Adrenal gland (tissue), 12 donors: ENCODE data around the gene UGT1A4. TPM values are rescaled to one million over a fixed set of nuclear protein-coding genes. Genes with fewer than 3 reads are reported as not detected.
"Not testable (repeated sequence)": the region's sequence is repeated elsewhere in the genome, so short reads cannot be mapped to it uniquely, and the experiment has no call there.

Experiments used
- DNase-seq, 7 donors: peaks; one replicate each; pipeline ENCODE4 v3.0.0-alpha.2; 2019 to 2020
- H3K27ac ChIP-seq, 5 donors: fragments of 200-600 bp; sonication (generic) in 4 of 5; 1 replicate in 3 of 5; 2 replicates in 2 of 5; pipeline versions ENCODE4 v1.5.1 to v1.8.0; 2016 to 2020; ENCODE audit warnings: mild to moderate bottlenecking in 1 of 5
- H3K27me3 ChIP-seq: fragments of 200-600 bp; 2 replicates; pipeline ENCODE4 v1.8.0; 2021
- H3K36me3 ChIP-seq, 2 donors: fragments of 200-600 bp; replicated peaks in 1 of 2; 1 replicate in 1 of 2; 2 replicates in 1 of 2; pipeline versions ENCODE4 v1.5.1 to v1.8.0; 2018 to 2022
- H3K4me1 ChIP-seq, 2 donors: fragments of 200-600 bp; replicated peaks in 1 of 2; 1 replicate in 1 of 2; 2 replicates in 1 of 2; pipeline versions ENCODE4 v1.5.1 to v1.8.0; 2018 to 2021
- H3K4me3 ChIP-seq, 4 donors: fragments of 200-600 bp; sonication (generic) in 3 of 4; one replicate each; pipeline ENCODE4 v1.5.1; 2016 to 2018
- H3K9me3 ChIP-seq, 3 donors: fragments of 200-600 bp; sonication (generic) in 1 of 3; replicated peaks in 1 of 3; 1 replicate in 2 of 3; 2 replicates in 1 of 3; pipeline versions ENCODE4 v1.5.1 to v1.8.0; 2016 to 2021
- POLR2A ChIP-seq, 2 donors: fragments of 450-650 bp; IDR thresholded peaks; one replicate each; pipeline ENCODE4 v1.6.1; 2017; ENCODE audit warnings: antibody characterized with exemption in 2 of 2, mild to moderate bottlenecking in 2 of 2, moderate library complexity in 1 of 2
- WGBS, 4 donors: extraction: QIAGEN DNeasy Blood & Tissue Kit in 2 of 4; methylation state at CpG; one replicate each; pipeline versions ENCODE4 v1.1.5 to v1.1.7; 2013 to 2017; 5-methylcytosine and 5-hydroxymethylcytosine counted together
- intact Hi-C, 2 donors: fragments of 100-400 bp; cut with DNase I; formaldehyde crosslinking; loops; one replicate each; pipeline versions ENCODE4 v1.14.1 to v1.15.0; 2022 to 2023
- polyA plus RNA-seq, 3 donors: library from polyadenylated mRNA; stranded (reverse); fragments of 200-250 nt in 2 of 3; fragments of 350-450 nt in 1 of 3; fragmentation: Illumina TruSeq in 1 of 3; extraction: RNeasy Lipid Tissue Mini Kit (QIAGEN cat#74804) in 1 of 3; gene quantifications; one replicate each; pipeline ENCODE4 v1.2.3, GENCODE V29; 2013 to 2014
- total RNA-seq, 9 donors: library from RNA; depleted of rRNA in 4 of 9; stranded (reverse); fragments of >200 nt in 4 of 9; fragments of 120-200 nt in 1 of 9; fragmentation: NEBNext Ultra II Directional in 1 of 9; extraction: Animal tissue kit (Norgen Biotek cat#: 25700) in 1 of 9; gene quantifications; one replicate each; pipeline versions ENCODE4 v1.1.0 to v1.2.4, GENCODE V29; 2013 to 2023
- TF ChIP-seq, protein P1 (sequence below), 6 experiments: fragments of 450-650 bp in 4 of 6; fragments of 200-600 bp in 2 of 6; sonication (generic) in 1 of 6; IDR thresholded peaks; 1 replicate in 5 of 6; 2 replicates in 1 of 6; pipeline versions ENCODE4 v1.5.1 to v1.8.0; 2016 to 2021; ENCODE audit warnings: antibody characterized with exemption in 6 of 6, mild to moderate bottlenecking in 2 of 6, moderate library complexity in 1 of 6
- donor health status: healthy with polysubstance abuse.
- donor health status: Bipolar disorder and iron deficiency.
- donor health status: DM: yes; HTN: yes; CAD: no.
- donor health status: DM: no; HTN: no; CAD: no.
- donor health status: DM: no; HTN: no; CAD: no.
- donor health status: DM: yes; HTN: yes; CAD: no.

The UGT1A4 gene
- total and polyA plus RNA-seq, 12 donors = 0.36 TPM; not detected in 11

DNA sequence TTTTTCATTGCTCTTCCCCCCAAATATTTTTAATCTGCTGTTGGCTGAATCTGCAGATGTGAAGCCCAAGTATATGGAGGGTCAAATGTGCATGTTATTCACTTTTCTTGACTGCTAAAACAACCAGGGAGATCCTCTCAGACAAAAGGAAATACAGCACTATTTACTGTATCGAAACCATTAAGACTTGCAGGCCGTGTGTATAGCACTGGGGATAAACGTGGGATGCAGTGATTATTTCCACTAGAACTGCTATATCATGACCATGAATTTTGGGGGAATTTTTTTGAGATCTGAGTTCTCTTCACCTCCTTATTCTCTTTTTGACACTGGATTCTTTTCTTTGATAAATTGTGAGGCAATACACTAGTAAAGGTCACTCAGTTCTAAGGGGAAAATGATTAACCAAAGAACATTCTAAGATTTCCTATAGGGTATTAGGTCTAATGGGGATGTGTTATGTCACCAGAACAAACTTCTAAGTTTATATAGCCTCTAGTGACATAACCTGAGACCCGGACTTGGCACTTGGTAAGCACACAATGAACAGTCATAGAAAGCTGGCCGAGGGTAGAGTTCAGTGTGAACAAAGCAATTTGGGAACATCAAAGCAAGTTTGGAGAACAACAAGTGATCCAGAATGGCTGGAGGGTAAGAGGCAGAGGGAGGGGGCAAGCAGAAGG lies 26.7 kb downstream of the UGT1A4 start:
- intact Hi-C loops = no loop called here
- no peaks in the 10 kb centered on the region for H3K27me3 ChIP-seq
- 66 to 80% (median 69%) methylated on average over 5 of the region's 5 CpGs for WGBS, 4 donors
- no peak for TF ChIP-seq POLR2A (IDR thresholded peaks at IDR 0.05)
- TF ChIP-seq, protein P1, sequence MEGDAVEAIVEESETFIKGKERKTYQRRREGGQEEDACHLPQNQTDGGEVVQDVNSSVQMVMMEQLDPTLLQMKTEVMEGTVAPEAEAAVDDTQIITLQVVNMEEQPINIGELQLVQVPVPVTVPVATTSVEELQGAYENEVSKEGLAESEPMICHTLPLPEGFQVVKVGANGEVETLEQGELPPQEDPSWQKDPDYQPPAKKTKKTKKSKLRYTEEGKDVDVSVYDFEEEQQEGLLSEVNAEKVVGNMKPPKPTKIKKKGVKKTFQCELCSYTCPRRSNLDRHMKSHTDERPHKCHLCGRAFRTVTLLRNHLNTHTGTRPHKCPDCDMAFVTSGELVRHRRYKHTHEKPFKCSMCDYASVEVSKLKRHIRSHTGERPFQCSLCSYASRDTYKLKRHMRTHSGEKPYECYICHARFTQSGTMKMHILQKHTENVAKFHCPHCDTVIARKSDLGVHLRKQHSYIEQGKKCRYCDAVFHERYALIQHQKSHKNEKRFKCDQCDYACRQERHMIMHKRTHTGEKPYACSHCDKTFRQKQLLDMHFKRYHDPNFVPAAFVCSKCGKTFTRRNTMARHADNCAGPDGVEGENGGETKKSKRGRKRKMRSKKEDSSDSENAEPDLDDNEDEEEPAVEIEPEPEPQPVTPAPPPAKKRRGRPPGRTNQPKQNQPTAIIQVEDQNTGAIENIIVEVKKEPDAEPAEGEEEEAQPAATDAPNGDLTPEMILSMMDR (IDR thresholded peaks at IDR 0.05) = no peak
- no peak overlapping the region for H3K27ac ChIP-seq
- H3K4me1 ChIP-seq = no peaks in the 10 kb centered on the region
- no peaks in the 10 kb centered on the region for H3K36me3 ChIP-seq
- DNase-seq = no peak
- H3K9me3 ChIP-seq = no peaks in the 10 kb centered on the region
- H3K4me3 ChIP-seq = no peak overlapping the region

DNA sequence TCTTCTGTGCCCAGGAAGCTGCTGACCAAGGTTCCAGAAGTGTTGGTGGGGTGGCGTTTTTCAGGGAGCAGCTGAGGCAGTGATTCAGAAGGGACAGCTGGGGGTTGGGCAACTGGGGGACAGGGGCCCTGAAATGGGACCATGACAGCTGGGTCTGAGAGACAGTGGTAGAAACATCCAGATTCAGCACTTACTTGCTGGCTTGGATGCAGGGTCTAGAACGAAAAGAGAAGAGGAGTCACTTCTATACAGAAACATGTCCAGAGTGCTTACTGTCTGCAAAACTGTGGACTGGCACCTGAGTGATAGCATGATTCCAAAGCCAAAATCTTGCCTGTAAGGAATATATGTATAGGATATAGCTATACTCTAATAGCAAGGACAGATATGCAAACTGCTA lies 27.3 kb downstream of the UGT1A4 start:
- intact Hi-C loops, DNase-seq, H3K27ac ChIP-seq, H3K36me3 ChIP-seq, H3K9me3 ChIP-seq, H3K4me1 ChIP-seq, H3K4me3 ChIP-seq, H3K27me3 ChIP-seq: not testable (repeated sequence)
- 35 to 72% (median 65%) methylated on average over 2 of the region's 2 CpGs for WGBS, 4 donors

DNA sequence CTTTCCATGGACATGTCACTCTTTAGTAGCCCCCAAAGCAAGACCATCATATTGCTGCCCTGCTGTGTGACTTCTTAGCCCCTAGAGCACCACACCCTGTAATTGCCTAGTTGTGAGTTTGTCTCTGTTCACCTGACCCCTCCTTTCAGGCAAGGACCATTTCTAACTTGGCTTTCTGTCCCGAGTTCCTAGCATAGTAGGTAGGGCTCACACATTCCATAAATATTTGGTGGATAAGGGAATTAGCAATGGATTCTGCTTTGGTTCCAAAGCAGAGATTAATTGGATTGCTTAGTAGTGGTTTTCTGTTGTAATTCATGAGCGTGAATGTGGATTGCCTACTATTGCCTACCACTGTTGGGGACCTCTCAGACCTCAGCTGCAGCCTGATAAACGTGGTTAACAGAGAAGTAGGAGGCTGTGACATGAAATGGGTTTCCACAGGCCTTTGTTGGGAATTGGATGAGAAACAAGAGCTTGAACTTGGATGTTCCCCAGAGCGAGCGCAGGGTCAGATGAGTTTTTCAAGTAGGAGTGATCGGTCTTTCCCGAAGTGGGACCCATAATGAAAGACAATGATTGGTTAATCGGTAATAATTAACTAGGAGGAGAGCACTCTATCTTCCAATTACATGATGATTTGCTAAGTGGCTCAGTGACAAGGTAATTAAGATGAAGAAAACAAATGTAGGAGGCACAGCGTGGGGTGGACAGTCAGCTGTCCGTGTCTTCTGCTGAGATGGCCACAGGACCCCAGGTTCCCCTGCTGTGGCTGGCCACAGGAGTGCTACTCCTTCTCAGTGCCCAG lies 28.1 kb downstream of the UGT1A4 start:
- intact Hi-C loops = no loop called here

DNA sequence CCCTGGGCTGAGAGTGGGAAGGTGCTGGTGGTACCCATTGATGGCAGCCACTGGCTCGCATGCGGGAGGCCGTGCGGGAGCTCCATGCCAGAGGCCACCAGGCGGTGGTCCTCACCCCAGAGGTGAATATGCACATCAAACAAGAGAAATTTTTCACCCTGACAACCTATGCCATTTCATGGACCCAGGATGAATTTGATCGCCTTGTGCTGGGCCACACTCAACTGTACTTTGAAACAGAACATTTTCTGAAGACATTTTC lies 28.7 kb downstream of the UGT1A4 start:
- H3K9me3 ChIP-seq = no peaks in the 10 kb centered on the region
- H3K27ac ChIP-seq = no peak overlapping the region
- H3K36me3 ChIP-seq = no peaks in the 10 kb centered on the region
- TF ChIP-seq, protein P1 (IDR thresholded peaks at IDR 0.05) = no peak
- TF ChIP-seq POLR2A (IDR thresholded peaks at IDR 0.05) = no peak
- H3K27me3 ChIP-seq = no peaks in the 10 kb centered on the region
- no peaks in the 10 kb centered on the region for H3K4me1 ChIP-seq
- 91 to 93% (median 92%) methylated on average over 6 of the region's 6 CpGs for WGBS, 4 donors
- intact Hi-C loops = no loop called here
- DNase-seq = no peak
- no peak overlapping the region for H3K4me3 ChIP-seq

More for the DNA sequence above, 28.1 kb downstream of the UGT1A4 start:
- no peak for DNase-seq
- Histone ChIP-seq H3K9me3 (no peaks in the 10 kb centered on the region), H3K27me3 (no peaks in the 10 kb centered on the region), H3K36me3 (no peaks in the 10 kb centered on the region), H3K4me1 (no peaks in the 10 kb centered on the region), H3K27ac (no peak overlapping the region), H3K4me3 (no peak overlapping the region)
- TF ChIP-seq, protein P1 (IDR thresholded peaks at IDR 0.05) = no peak
- no peak for TF ChIP-seq POLR2A (IDR thresholded peaks at IDR 0.05)
- WGBS, 4 donors = 67 to 78% (median 72%) methylated on average over 9 to 10 of the region's 10 CpGs

DNA sequence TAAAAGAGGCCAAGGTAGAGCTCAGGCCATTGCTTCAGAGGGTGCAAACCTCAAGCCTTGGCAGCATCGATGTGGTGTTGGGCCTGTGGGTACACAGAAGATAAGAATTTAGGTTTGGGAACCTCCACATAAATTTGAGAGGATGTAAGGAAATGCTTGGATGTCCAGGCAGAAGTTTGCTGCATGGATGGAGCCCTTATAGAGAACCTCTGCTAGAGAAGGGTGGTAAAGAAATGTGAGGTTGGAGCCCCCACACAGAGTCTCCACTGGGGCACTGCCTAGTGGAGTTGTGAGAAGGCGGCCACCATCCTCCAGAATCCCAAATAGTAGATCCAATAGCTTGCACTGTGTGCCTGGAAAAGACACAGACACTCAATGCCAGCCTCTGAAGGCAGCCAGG lies 32.2 kb downstream of the UGT1A4 start:
- WGBS, 4 donors = 48 to 82% (median 73%) methylated on average over 2 of the region's 2 CpGs
- H3K36me3 ChIP-seq, H3K27ac ChIP-seq, H3K4me3 ChIP-seq, H3K4me1 ChIP-seq, intact Hi-C loops, H3K27me3 ChIP-seq, DNase-seq, H3K9me3 ChIP-seq: not testable (repeated sequence)

DNA sequence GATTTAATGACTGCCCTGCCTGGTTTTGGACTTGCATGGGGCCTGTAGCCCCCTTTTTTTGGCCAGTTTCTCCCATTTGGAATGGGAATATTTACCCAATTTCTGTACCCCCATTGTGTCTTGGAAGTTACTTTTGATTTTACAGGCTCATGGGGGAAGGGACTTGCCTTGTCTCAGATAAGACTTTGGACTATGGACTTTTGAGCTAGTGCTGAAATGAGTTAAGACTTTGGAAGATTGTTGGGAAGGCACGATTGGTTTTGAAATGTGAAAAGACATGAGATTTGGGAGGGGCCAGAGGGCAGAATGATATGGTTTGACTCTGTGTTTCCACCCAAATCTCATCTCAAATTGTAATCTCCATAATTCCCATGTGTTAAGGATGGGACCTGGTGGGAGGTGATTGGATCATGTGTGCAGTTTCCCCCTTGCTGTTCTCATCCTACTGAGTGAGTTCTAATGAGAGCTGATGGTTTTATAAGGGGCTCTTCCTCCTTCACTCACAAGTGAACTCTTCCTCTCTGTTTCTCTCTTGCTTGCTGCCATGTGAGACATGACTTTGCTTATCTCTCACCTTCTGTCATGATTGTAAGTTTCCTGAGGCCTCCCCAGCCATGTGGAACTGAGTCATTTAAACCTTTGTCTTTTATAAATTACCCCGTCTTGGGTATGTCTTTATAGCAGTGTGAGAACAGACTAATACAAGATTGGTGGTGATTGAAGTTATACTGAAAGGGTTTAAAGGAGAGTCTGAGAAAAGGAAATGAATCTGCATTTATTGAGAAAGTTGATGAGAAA lies 32.9 kb downstream of the UGT1A4 start:
- H3K4me3 ChIP-seq, H3K36me3 ChIP-seq, DNase-seq, H3K9me3 ChIP-seq, H3K27me3 ChIP-seq, H3K4me1 ChIP-seq, H3K27ac ChIP-seq, intact Hi-C loops: not testable (repeated sequence)
- WGBS, 4 donors = 56 to 70% (median 62%) methylated on average over 2 of the region's 2 CpGs
